ENCODE measurements around the gene BBS9.

DNA sequence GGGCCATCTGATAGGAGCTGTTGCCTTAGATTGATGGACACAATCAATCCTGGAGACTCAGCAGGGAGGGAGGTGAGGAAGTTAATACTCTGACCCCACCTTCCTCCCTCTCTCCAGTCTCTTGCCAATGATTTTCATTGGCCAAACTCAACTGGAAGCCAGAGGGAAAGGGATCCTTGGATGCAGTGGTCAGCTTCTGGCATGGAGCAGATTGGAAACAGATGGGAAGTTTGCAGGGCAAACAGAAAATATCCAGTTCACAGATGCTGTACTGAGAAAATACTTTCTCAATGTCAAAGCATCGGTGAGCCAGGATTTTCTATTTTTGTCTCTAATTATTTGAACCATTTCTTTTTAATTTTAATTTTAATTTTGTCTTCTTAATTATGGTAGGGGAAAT, 170.8 kb downstream of the BBS9 start:
- TF ChIP-seq, protein P1, sequence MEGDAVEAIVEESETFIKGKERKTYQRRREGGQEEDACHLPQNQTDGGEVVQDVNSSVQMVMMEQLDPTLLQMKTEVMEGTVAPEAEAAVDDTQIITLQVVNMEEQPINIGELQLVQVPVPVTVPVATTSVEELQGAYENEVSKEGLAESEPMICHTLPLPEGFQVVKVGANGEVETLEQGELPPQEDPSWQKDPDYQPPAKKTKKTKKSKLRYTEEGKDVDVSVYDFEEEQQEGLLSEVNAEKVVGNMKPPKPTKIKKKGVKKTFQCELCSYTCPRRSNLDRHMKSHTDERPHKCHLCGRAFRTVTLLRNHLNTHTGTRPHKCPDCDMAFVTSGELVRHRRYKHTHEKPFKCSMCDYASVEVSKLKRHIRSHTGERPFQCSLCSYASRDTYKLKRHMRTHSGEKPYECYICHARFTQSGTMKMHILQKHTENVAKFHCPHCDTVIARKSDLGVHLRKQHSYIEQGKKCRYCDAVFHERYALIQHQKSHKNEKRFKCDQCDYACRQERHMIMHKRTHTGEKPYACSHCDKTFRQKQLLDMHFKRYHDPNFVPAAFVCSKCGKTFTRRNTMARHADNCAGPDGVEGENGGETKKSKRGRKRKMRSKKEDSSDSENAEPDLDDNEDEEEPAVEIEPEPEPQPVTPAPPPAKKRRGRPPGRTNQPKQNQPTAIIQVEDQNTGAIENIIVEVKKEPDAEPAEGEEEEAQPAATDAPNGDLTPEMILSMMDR (IDR thresholded peaks at IDR 0.05) = no peak
- TF ChIP-seq POLR2A (IDR thresholded peaks at IDR 0.05) = no peak

Data from heart left ventricle (tissue), 13 donors.